ENCODE data around the gene ACTR2. TPM values are rescaled to one million over a fixed set of nuclear protein-coding genes. Genes with fewer than 3 reads are reported as not detected.
"Not testable (repeated sequence)": the region's sequence is repeated elsewhere in the genome, so short reads cannot be mapped to it uniquely, and the experiment has no call there.

Gene ACTR2
- total RNA-seq (89.4 and 97.7 TPM in 2 replicates), polyA plus RNA-seq (60.9 and 75.6 TPM in 2 replicates)

DNA sequence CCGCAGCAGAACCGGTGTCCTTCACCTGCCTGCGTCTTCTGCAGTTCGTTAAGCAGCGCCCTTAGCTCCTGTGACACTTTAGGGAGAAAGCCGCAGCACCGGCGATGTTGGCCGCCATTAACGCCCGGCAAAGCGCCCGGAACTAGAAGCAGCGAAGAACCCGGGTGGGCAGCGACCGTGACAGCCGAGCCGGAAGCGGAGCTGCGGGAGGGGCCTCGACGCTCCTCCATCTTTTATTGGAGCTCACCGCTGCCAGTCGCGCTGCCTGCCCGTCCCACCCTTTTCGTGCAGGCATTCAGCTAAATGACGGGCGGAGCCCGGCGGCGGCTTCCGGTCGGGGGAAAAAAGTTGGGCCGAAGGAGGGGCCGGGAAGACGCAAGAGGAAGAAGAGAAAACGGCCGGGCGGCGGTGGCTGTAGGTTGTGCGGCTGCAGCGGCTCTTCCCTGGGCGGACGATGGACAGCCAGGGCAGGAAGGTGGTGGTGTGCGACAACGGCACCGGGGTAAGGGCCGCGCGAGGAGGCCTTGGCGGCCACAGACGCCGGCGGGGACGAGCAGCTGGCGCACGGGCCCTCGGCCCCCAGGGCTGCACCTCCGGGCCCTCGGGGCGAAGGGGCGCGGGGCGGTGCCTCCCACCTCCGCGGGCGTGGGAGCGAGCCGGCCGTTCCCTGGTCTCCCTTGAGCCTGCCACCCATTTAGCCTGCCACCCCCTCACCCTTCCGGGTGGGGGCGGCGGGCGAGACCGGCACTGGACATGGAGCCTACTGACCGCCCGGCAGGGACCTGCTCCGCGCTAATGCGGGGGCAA lies at the start of gene ACTR2:
Gene ACTR2, plus strand, starts transcription at position 376 of the 807 bp plus-strand sequence. Its CDS starts 79 bp downstream, at position 455.
- Histone ChIP-seq H3K4me2 (peak within 1 kb of the TSS; percentile 92), H3K79me2 (peaks cover 61% of the 10 kb centered on the region), H3K4me3 (peak within 1 kb of the TSS; percentile 86), H3K4me1 (ENCODE audit: insufficient read depth) (peaks cover 14% of the 10 kb centered on the region), H3K27me3 (no peaks in the 10 kb centered on the region), H3K9me2 (replicated peaks; ENCODE audit: insufficient read depth) (no peaks in the 10 kb centered on the region), H3K36me3 (replicated peaks; ENCODE audit: insufficient read depth, low read depth) (no peaks in the 10 kb centered on the region), H2AFZ (peak within 1 kb of the TSS; percentile 78), H3K27ac (peak within 1 kb of the TSS; percentile 97), H4K20me1 (ENCODE audit: insufficient read depth, poor library complexity, severe bottlenecking) (peaks cover 33% of the 10 kb centered on the region), H3K9me3 (ENCODE audit: low read depth) (no peaks in the 10 kb centered on the region)
- TF ChIP-seq EZH2 (IDR thresholded peaks at IDR 0.05; ENCODE audit: borderline replicate concordance) = no peak
- TF ChIP-seq EZH2phosphoT487 (IDR thresholded peaks at IDR 0.05; ENCODE audit: low read depth, severe bottlenecking, unreplicated experiment) = no peak
- TF ChIP-seq, protein P1, sequence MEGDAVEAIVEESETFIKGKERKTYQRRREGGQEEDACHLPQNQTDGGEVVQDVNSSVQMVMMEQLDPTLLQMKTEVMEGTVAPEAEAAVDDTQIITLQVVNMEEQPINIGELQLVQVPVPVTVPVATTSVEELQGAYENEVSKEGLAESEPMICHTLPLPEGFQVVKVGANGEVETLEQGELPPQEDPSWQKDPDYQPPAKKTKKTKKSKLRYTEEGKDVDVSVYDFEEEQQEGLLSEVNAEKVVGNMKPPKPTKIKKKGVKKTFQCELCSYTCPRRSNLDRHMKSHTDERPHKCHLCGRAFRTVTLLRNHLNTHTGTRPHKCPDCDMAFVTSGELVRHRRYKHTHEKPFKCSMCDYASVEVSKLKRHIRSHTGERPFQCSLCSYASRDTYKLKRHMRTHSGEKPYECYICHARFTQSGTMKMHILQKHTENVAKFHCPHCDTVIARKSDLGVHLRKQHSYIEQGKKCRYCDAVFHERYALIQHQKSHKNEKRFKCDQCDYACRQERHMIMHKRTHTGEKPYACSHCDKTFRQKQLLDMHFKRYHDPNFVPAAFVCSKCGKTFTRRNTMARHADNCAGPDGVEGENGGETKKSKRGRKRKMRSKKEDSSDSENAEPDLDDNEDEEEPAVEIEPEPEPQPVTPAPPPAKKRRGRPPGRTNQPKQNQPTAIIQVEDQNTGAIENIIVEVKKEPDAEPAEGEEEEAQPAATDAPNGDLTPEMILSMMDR (IDR thresholded peaks at IDR 0.05; ENCODE audit: poor library complexity) = no peak
- DNase-seq (ENCODE audit: low spot score) = peak; percentile 97
- WGBS (ENCODE audit: low lambda C conversion rate, missing lambda C conversion rate) = under 1% methylated on average over 70 of the region's 82 CpGs

DNA sequence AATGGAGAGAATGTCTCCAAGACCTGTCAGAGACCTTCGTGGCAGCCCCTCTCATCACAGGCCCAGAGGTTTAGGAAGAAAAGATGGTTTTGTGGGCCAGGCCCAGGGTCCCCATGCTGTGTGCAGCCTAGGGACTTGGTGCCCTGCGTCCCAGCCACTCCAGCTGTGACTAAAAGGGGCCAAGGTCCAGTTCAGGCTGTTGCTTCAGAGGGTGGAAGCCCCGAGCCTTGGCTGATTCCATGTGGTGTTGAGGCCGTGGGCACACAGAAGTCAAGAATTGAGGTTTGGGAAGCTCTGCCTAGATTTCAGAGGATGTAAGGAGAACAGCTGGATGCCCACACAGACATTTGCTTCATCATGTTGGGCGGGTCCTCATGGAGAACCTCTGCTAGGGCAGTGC lies 45.1 kb upstream of the ACTR2 start:
- H3K36me3 ChIP-seq (replicated peaks; ENCODE audit: insufficient read depth, low read depth) = no peaks in the 10 kb centered on the region
- peaks cover 10% of the 10 kb centered on the region for H3K4me1 ChIP-seq (ENCODE audit: insufficient read depth)
- H4K20me1 ChIP-seq (ENCODE audit: insufficient read depth, poor library complexity, severe bottlenecking) = no peaks in the 10 kb centered on the region
- WGBS (ENCODE audit: low lambda C conversion rate, missing lambda C conversion rate) = 72% methylated on average over 5 of the region's 5 CpGs
- no peaks in the 10 kb centered on the region for H3K9me3 ChIP-seq (ENCODE audit: low read depth)
- no peak overlapping the region for H3K27ac ChIP-seq
- no peak overlapping the region for H2AFZ ChIP-seq
- DNase-seq (ENCODE audit: low spot score) = no peak
- H3K79me2 ChIP-seq = no peaks in the 10 kb centered on the region
- no peaks in the 10 kb centered on the region for H3K9me2 ChIP-seq (replicated peaks; ENCODE audit: insufficient read depth)
- no peak for TF ChIP-seq EZH2 (IDR thresholded peaks at IDR 0.05; ENCODE audit: borderline replicate concordance)
- no peak overlapping the region for H3K4me3 ChIP-seq
- H3K4me2 ChIP-seq = no peak overlapping the region
- no peaks in the 10 kb centered on the region for H3K27me3 ChIP-seq

DNA sequence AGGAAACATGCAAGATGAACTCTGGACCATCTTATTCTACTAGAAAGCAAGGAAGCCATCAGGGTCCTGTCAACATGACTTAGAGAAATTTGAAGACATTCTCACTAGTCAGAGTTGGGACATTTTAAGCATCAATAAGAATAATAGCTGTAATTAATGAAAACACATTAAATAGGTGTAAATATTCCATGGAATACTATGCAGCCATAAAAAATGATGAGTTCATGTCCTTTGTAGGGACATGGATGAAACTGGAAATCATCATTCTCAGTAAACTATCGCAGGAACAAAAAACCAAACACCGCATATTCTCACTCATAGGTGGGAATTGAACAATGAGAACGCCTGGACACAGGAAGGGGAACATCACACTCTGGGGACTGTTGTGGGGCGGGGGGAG lies 44.2 kb upstream of the ACTR2 start:
- not testable (repeated sequence) for H3K9me3 ChIP-seq (ENCODE audit: low read depth); H2AFZ ChIP-seq; DNase-seq (ENCODE audit: low spot score); H4K20me1 ChIP-seq (ENCODE audit: insufficient read depth, poor library complexity, severe bottlenecking); H3K4me2 ChIP-seq; H3K79me2 ChIP-seq; H3K9me2 ChIP-seq (replicated peaks; ENCODE audit: insufficient read depth); H3K27ac ChIP-seq; H3K4me1 ChIP-seq (ENCODE audit: insufficient read depth); H3K27me3 ChIP-seq; H3K36me3 ChIP-seq (replicated peaks; ENCODE audit: insufficient read depth, low read depth); H3K4me3 ChIP-seq
- WGBS (ENCODE audit: low lambda C conversion rate, missing lambda C conversion rate) = 100% methylated on average over 3 of the region's 4 CpGs

DNA sequence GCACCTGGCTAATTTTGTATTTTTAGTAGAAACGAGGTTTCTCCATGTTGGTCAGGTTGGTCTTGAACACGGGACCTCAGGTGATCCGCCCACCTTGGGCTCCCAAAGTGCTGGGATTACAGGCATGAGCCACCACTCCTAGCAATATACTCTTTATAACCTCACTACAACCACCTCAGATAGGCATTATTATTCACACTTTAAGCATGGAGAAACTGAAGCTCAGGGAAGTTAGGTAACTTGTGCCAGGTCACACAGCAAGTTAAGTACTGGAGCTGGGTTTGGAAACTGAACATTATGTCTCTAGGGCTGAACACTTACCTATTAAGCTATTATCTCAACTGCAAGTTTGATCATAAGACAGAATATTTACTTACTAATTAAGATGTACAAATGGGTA lies 42.6 kb upstream of the ACTR2 start:
- no peaks in the 10 kb centered on the region for H3K79me2 ChIP-seq
- H3K4me1 ChIP-seq (ENCODE audit: insufficient read depth) = peaks cover 10% of the 10 kb centered on the region
- no peaks in the 10 kb centered on the region for H4K20me1 ChIP-seq (ENCODE audit: insufficient read depth, poor library complexity, severe bottlenecking)
- no peak for TF ChIP-seq EZH2phosphoT487 (IDR thresholded peaks at IDR 0.05; ENCODE audit: low read depth, severe bottlenecking, unreplicated experiment)
- TF ChIP-seq, protein P1 (IDR thresholded peaks at IDR 0.05; ENCODE audit: poor library complexity) = no peak
- no peaks in the 10 kb centered on the region for H3K36me3 ChIP-seq (replicated peaks; ENCODE audit: insufficient read depth, low read depth)
- no peak overlapping the region for H2AFZ ChIP-seq
- H3K27me3 ChIP-seq = no peaks in the 10 kb centered on the region
- no peak overlapping the region for H3K4me2 ChIP-seq
- 96% methylated on average over 3 of the region's 3 CpGs for WGBS (ENCODE audit: low lambda C conversion rate, missing lambda C conversion rate)
- H3K27ac ChIP-seq = no peak overlapping the region
- DNase-seq (ENCODE audit: low spot score) = no peak
- no peak overlapping the region for H3K4me3 ChIP-seq
- H3K9me2 ChIP-seq (replicated peaks; ENCODE audit: insufficient read depth) = no peaks in the 10 kb centered on the region
- no peaks in the 10 kb centered on the region for H3K9me3 ChIP-seq (ENCODE audit: low read depth)
